Measurements from ENCODE around the gene ABCB8.

The ABCB8 gene

GRCh38 chr7:151056666-151057505 is 28.6 kb downstream of the ABCB8 start:
- no peak for DNase-seq (ENCODE audit: low read depth in 1 of 2, low spot score in 1 of 2)

GRCh38 chr7:151057506-151057988 is 29.3 kb downstream of the ABCB8 start, which contains the start of gene CDK5:
CDK5 (minus strand) TSS chr7:151057897; CDS start chr7:151057848, 49 bp downstream.
- no peak for DNase-seq (ENCODE audit: low read depth in 1 of 2, low spot score in 1 of 2)

DNA sequence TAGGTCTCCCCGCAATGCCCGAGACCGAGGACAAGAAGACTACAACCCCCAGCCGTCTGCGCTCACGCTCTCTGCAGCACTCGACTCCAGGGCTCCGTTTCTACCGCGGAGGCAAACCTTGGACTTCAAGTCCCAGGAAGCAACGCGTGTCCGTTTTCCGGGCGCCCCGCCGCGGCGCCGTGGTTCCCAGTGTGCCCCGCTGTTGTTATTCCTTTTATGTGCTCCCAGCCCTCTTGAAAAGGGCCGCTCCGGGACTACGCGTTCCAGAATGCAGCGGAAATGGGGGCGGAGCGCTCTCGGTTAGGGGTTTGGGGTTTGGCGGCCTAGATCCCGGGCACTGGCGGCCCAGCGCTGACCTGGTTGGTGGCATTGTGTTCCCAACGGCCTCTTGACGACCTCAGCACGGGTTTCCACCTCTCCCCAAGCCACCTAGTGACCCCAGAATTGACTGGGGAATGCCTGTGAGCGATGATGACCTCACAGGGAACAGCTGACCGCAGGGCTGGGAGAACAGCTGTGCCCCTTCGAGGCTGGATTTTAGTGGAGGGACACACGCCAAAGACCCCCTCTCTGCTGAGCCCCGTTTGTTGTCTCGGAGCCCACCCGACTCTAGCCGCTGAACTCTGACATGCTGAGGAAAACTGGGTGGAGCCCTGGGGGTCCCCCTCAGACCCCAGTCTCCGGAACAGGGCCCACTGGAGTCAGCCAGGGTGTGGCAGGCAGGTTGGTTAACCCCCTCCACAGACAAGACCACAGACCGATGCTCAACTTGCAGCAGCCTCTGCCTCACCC is 29.9 kb downstream of the ABCB8 start:
- DNase-seq (ENCODE audit: low read depth in 1 of 2, low spot score in 1 of 2) = peak; percentile 88 to 98

DNA sequence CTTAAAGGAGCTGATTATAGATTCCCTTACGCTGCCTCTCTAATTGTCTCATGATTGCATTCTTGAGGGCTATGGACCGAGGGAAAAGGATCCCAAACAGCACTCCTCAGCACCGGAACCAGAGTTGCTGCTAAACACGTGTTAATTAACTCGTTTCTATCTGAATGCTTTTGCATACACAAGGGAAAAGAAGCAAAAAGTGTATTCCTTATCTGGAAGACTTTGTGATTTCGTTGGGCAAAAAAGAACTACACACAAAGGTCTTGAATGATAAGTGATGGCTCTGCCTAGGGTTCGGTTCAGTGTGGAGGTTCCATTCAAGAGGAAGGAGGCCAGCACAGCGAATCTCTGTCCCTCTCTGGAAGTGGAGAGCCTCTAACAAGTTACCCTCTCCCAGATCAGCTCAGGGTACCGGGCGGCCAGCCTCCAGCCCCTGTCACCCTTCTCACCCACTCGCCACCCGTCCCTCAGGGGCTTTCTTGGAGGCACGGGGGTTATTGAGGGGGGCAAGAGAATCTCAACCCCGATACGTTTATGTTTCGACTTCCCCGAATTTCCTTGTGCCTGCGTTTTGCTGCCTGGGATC is 30.6 kb downstream of the ABCB8 start:
- peak in 1 of 2 donors; percentile 16 for DNase-seq (ENCODE audit: low read depth in 1 of 2, low spot score in 1 of 2)

DNA sequence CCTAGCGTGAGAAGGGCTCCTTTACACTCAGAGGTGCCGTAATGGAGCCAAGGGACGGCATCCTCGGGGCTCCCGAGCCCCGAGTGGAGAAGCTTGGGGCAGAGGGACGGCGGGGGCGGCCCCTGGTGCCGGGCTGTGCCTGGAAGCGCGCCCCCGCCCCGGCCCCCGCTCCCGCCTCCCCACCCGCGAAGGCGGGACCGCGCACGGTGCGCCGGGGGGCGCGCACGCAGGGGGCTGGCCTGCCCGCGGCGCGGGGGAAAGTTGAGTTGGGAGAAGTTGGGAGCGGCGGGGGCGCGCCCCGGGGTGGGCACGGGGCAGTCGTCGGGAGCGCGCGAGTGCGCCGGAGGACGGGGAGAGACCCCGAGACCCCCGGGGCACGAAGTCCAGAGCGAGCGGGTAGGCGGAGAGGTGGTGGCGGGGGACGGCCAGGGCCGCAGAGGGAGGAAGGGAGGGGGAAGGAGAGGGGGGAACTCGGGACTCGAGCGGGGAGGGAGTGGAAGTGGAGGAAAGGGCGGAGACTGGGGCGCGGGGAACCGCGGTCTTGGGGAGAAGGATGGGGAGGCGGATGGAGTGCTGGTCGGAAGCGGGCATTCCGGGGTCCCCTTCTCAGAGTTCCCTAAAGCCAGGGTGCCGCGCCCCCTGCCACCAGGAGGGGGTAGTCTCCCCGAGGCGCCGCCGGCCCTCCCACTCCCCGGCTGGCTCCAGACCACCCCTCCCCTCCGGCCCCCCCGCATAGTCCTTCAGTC is 31.3 kb downstream of the ABCB8 start, which contains the start of gene SLC4A2:
SLC4A2 (plus strand) TSS at position 223 of the 746 bp plus-strand sequence. CDS start 2,399 bp downstream, outside the sequence.
- peak; percentile 44 to 47 for DNase-seq (ENCODE audit: low read depth in 1 of 2, low spot score in 1 of 2)

DNA sequence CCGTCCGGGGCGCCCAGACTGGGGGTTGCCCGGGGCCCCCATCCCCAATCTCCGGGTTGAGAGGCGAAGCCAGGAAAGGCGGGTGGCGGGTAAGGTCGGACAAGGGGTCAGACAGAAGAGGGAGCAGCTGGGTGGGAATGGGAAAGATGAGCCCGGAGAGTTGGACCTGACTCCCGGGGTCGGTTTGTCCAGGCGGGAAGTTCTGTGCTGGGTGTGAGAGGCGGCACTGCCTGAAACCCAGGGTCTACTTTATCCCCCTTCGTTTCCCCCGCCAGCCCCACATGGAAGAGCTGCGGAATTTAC is 31.8 kb downstream of the ABCB8 start:
- DNase-seq (ENCODE audit: low read depth in 1 of 2, low spot score in 1 of 2) = no peak

DNA sequence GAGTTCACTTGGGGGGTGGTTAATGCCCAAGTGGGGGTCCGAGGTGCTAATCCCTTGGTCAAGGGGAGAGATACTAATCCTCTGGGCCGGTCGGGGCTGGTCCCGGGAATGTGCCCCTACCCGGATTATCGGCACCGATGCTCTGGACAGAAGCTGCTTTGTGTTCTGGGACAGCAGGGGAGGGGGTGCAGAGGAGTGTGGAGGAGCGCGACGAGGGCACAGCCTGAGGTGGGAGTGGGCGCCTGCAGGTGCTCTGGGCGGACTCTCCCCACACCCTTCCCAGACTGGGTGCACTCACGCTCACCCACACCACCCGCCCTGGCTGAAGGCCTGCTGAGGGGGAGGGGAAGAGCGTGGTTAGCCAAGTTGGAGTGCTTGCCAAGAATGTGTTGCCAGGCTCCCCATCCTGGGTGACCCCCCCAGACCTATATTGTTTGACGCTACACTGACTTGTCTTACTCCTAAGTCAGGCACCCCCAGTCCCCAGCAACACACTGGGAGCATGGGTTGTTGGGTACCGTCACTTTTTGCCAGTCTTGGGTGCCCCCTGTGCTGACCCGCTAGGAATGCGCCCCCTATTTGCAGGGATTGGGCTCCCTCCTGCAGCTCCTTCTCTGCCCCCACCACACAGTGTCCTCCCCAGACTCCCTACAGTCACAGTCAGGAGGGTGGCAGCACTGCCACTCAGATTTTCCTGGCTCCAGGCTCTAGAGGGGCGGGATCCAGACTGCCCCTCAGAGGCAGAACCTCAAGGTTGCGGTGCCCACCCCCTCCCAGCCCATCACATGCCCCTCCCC is 32.4 kb downstream of the ABCB8 start:
- no peak for DNase-seq (ENCODE audit: low read depth in 1 of 2, low spot score in 1 of 2)

GRCh38 chr7:151061213-151062110 is 33.2 kb downstream of the ABCB8 start:
- no peak for DNase-seq (ENCODE audit: low read depth in 1 of 2, low spot score in 1 of 2)

DNA sequence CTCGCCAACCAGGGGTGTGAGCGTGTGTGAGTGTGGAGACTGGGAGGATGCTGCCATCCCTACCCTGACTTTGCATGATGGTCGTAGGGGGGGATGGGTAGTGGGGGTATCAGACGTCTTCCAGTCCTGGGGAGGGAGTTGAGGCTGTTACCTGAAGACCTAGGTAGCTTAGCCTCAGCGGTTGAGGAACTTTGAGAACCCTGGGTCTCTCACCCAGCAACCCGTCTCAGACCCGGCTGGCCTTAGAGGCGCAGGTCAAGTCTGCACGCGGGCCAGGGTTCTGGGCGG is 33.8 kb downstream of the ABCB8 start:
- no peak for DNase-seq (ENCODE audit: low read depth in 1 of 2, low spot score in 1 of 2)

GRCh38 chr7:151062399-151063211 is 34.4 kb downstream of the ABCB8 start:
- no peak for DNase-seq (ENCODE audit: low read depth in 1 of 2, low spot score in 1 of 2)

DNA sequence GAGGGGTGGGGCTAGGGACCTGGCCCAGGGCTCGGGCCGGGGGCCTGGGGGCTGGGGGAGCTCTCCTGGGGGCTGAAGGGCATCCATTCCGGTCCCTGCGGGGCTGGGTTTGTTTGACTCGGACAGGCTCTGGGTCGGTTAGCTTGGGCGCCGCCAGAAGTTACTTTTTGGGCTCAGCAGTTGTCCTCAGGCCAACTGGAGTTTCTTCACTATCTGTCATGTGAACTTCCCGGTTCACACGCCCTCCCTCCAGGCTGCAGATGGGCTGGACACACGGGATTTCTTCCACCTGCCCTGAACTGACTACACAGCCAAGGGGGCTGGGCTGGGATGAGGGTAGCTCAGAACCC is 34.9 kb downstream of the ABCB8 start:
- DNase-seq (ENCODE audit: low read depth in 1 of 2, low spot score in 1 of 2) = no peak

- no peak for DNase-seq (ENCODE audit: low read depth in 1 of 2, low spot score in 1 of 2)
These were observed 36.2 kb downstream of the ABCB8 start for GRCh38 chr7:151064454-151064853.

DNA sequence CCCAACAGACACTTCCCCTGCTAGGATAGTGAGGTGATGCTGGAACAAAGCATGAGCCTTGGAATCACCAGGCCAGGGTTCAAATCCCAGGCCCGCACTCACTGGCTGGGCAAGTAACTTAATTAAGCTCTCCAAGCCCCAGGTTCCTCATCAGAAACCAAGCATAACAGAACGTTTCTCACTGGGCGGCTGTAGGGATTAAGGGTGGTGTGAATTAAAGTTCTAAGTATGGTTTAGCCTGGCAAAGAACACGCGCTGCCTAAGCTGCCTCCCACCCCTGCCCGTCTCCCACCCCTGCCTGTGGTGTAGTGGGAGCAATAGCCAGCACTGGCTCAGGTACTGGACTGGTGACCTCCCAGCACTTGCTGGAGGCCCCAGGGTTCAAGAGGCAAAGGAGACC is 36.7 kb downstream of the ABCB8 start:
- no peak for DNase-seq (ENCODE audit: low read depth in 1 of 2, low spot score in 1 of 2)

DNA sequence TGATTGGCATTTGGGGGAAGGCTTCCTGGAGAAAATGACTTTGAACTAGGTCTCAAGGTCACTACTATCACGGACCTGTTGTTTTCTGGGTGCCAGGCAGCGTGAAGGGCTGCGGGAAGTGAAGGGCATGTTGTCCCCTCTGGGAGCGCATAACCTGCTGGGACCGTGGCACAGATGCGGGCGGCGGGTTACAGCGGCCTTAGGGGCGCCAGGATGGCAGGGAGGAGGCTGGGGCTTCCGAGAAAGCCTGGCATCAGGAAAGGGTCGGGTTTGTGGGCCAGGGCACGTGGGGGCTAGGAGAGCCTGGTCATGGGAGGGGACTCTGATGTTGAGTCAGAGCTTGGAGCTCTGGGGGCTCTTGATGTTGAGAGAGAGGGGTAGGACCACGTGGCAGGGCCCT is 37.3 kb downstream of the ABCB8 start:
- DNase-seq (ENCODE audit: low read depth in 1 of 2, low spot score in 1 of 2) = no peak

- DNase-seq (ENCODE audit: low read depth in 1 of 2, low spot score in 1 of 2) = no peak
These were observed 38.2 kb downstream of the ABCB8 start for GRCh38 chr7:151066273-151066974.

GRCh38 chr7:151068069-151068773 is 40.0 kb downstream of the ABCB8 start:
- no peak for DNase-seq (ENCODE audit: low read depth in 1 of 2, low spot score in 1 of 2)

GRCh38 chr7:151069841-151070573 is 41.8 kb downstream of the ABCB8 start:
- no peak for DNase-seq (ENCODE audit: low read depth in 1 of 2, low spot score in 1 of 2)
